ENCODE measurements around the gene FLT3LG. TPM values are rescaled to one million over a fixed set of nuclear protein-coding genes. Genes with fewer than 3 reads are reported as not detected.
A peak's percentile ranks its signal among the peaks of the same experiment; 100 is the strongest.
"Not testable (repeated sequence)": the region's sequence is repeated elsewhere in the genome, so short reads cannot be mapped to it uniquely, and the experiment has no call there.

FLT3LG gene
- total RNA-seq, 3 donors from 2014 or later = 3.3 to 14.8 (median 7.8) TPM

GRCh38 chr19:49442354-49442753 is 31.7 kb upstream of the FLT3LG start:
- Histone ChIP-seq H3K4me1 (ENCODE audit: low read depth) (no peaks in the 10 kb centered on the region), H3K36me3 (ENCODE audit: low read depth) (no peaks in the 10 kb centered on the region), H3K9me3 (no peaks in the 10 kb centered on the region), H3K4me3 (no peak overlapping the region)
- ATAC-seq (no peak), DNase-seq (peak in 1 of 3 donors; percentile 46)
- TF ChIP-seq, protein P1, sequence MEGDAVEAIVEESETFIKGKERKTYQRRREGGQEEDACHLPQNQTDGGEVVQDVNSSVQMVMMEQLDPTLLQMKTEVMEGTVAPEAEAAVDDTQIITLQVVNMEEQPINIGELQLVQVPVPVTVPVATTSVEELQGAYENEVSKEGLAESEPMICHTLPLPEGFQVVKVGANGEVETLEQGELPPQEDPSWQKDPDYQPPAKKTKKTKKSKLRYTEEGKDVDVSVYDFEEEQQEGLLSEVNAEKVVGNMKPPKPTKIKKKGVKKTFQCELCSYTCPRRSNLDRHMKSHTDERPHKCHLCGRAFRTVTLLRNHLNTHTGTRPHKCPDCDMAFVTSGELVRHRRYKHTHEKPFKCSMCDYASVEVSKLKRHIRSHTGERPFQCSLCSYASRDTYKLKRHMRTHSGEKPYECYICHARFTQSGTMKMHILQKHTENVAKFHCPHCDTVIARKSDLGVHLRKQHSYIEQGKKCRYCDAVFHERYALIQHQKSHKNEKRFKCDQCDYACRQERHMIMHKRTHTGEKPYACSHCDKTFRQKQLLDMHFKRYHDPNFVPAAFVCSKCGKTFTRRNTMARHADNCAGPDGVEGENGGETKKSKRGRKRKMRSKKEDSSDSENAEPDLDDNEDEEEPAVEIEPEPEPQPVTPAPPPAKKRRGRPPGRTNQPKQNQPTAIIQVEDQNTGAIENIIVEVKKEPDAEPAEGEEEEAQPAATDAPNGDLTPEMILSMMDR (IDR thresholded peaks at IDR 0.05) = no peak
- intact Hi-C loops (cut with DNase I, micrococcal nuclease) = loop anchor here (2.0 to 5.0 kb wide), 2 partner anchors 50 kb away; no protein-coding TSS in a partner anchor

GRCh38 chr19:49442771-49443365 is 31.1 kb upstream of the FLT3LG start:
- peak; percentile 81 for ATAC-seq
- Histone ChIP-seq H3K36me3 (ENCODE audit: low read depth) (no peaks in the 10 kb centered on the region), H3K4me3 (peak overlapping the region; percentile 42), H3K9me3 (no peaks in the 10 kb centered on the region), H3K4me1 (ENCODE audit: low read depth) (no peaks in the 10 kb centered on the region)
- DNase-seq = peak; percentile 94 to 96 (median 95)
- TF ChIP-seq, protein P1 (IDR thresholded peaks at IDR 0.05) = no peak
- intact Hi-C loops (cut with DNase I, micrococcal nuclease) = loop anchor here (2.0 to 5.0 kb wide), 2 partner anchors 50 to 51 kb away; no protein-coding TSS in a partner anchor

DNA sequence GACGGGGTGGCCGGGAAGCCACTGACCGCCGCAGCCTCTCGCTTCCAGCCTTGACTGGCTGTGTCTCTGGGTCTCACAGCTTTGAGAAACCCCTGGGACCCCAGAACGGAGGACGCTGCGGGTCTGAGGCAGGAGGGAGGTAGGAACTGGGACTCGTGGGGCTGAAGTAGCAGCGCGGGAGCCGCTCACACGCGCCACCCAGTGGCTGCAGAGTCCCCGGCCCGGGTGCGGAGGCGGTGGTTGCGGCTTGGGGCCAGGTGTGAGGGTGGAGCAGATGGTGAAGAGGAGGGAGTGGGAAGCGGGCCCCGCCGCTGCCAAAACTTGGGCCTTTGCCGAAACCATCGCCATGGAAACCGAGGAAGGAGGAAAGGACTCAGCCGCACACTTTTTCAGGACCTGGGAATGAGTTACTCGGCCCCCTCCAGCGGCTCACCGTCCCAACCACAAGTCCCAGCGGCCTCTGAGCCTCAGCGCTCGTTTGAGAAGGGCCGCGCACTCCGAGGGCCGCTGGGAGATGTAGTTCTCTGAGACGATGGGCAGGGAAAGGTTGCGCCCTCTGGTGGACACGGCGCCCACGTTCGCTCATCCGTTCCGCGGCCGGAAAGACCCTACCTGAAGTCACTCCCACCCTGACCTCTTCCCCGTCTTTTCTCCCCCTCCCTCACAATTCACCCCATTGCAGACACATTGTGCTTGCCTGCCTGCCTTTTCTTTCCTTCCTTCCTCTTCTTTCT is 30.5 kb upstream of the FLT3LG start:
- Histone ChIP-seq H3K4me3 (peak overlapping the region; percentile 42), H3K36me3 (ENCODE audit: low read depth) (no peaks in the 10 kb centered on the region), H3K9me3 (no peaks in the 10 kb centered on the region), H3K4me1 (ENCODE audit: low read depth) (no peaks in the 10 kb centered on the region)
- ATAC-seq (peak; percentile 94), DNase-seq (peak; percentile 96)
- intact Hi-C loops (cut with DNase I, micrococcal nuclease) = loop anchor here (2.0 to 5.0 kb wide), 2 partner anchors 51 kb away; no protein-coding TSS in a partner anchor
- TF ChIP-seq, protein P1 (IDR thresholded peaks at IDR 0.05) = peak; percentile 75

GRCh38 chr19:49444100-49444700 is 29.8 kb upstream of the FLT3LG start:
- not testable (repeated sequence) for H3K36me3 ChIP-seq (ENCODE audit: low read depth); ATAC-seq; H3K4me3 ChIP-seq; DNase-seq; H3K4me1 ChIP-seq (ENCODE audit: low read depth); H3K9me3 ChIP-seq
- intact Hi-C loops (cut with DNase I, micrococcal nuclease) = loop anchor here in 1 of 2 donors (5.0 kb wide), 1 partner anchor 52 kb away; no protein-coding TSS in a partner anchor

DNA sequence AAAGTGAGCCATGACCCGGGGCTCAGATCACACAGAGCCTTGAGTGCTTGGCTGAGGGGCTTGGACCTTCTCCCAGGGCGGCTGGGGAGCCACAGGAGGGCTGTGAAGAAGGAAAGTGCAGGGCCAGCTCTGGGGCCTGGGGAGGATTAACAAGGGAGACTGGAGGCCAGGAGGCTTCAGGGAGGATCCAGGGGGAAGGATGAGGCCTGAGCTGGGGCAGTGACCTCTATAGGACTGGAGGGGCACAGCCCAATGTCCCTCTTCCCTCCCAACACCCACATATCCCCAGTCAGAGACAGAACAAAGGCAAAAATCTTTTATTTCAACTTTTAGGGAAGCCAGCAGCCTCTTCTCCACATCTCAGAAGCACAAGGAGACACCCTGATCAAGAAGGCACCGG is 28.0 kb upstream of the FLT3LG start:
- ATAC-seq (no peak), DNase-seq (peak in 1 of 3 donors; percentile 41)
- TF ChIP-seq, protein P1 (IDR thresholded peaks at IDR 0.05) = no peak
- intact Hi-C loops (cut with DNase I, micrococcal nuclease) = no loop called here
- Histone ChIP-seq H3K4me3 (no peak overlapping the region), H3K4me1 (ENCODE audit: low read depth) (peaks cover 4% of the 10 kb centered on the region), H3K36me3 (ENCODE audit: low read depth) (no peaks in the 10 kb centered on the region), H3K9me3 (no peaks in the 10 kb centered on the region)
